ENCODE data around the gene ZDHHC9. TPM values are rescaled to one million over a fixed set of nuclear protein-coding genes. Genes with fewer than 3 reads are reported as not detected.
A peak's percentile ranks its signal among the peaks of the same experiment; 100 is the strongest.

The ZDHHC9 gene
- total and polyA plus RNA-seq, 9 of the 15 experiments (the other 6 are each of a cell fraction or from before 2014, with no cell fraction given) = 6.8 to 22.4 (median 9.1) TPM

DNA sequence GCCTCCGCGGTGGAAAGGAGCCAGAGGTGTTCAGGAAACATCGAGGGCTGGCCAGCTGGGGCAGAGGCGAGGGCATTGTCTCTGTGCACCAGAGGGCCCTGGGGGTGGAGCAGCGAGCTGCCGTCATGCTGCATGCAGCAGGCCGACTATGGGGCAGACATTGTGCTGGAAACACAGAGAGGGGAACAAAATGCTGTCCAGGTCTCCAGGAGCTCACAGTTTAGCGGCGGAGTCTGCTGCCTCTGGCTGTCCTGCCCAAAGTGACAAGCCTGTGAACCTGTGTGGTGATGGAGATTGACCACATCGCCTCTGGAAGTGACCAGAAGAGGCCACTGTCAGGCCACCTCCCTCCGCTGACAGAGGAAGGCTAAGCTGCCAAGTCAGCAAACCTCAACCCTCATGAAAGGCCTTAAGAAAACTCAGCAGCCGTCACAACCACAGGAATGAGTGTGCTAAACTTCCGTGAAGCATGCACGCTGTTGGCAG, 84.1 kb downstream of the ZDHHC9 start (continued):
- 0 out of 2 replicates have a peak, but pooled peaks have one; percentile 23 for TF ChIP-seq ETV5 (CRISPR knock-in tag; IDR thresholded peaks at IDR 0.05; ENCODE audit: low read depth)
- TF ChIP-seq, protein P1, sequence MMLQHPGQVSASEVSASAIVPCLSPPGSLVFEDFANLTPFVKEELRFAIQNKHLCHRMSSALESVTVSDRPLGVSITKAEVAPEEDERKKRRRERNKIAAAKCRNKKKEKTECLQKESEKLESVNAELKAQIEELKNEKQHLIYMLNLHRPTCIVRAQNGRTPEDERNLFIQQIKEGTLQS (IDR thresholded peaks at IDR 0.05) = no peak
- TF ChIP-seq, protein P1 (CRISPR knock-in tag; conservative IDR thresholded peaks at IDR 0.05) = no peak
- no peak for TF ChIP-seq FOXP4 (CRISPR knock-in tag; IDR thresholded peaks at IDR 0.05; ENCODE audit: borderline replicate concordance)
- no peak for TF ChIP-seq ZNF197 (CRISPR knock-in tag; IDR thresholded peaks at IDR 0.05; ENCODE audit: low read depth)
- TF ChIP-seq ESRRB (CRISPR knock-in tag; IDR thresholded peaks at IDR 0.05; ENCODE audit: borderline replicate concordance) = no peak
- no peak for TF ChIP-seq E2F3 (CRISPR knock-in tag; IDR thresholded peaks at IDR 0.05)
- TF ChIP-seq, protein P2, sequence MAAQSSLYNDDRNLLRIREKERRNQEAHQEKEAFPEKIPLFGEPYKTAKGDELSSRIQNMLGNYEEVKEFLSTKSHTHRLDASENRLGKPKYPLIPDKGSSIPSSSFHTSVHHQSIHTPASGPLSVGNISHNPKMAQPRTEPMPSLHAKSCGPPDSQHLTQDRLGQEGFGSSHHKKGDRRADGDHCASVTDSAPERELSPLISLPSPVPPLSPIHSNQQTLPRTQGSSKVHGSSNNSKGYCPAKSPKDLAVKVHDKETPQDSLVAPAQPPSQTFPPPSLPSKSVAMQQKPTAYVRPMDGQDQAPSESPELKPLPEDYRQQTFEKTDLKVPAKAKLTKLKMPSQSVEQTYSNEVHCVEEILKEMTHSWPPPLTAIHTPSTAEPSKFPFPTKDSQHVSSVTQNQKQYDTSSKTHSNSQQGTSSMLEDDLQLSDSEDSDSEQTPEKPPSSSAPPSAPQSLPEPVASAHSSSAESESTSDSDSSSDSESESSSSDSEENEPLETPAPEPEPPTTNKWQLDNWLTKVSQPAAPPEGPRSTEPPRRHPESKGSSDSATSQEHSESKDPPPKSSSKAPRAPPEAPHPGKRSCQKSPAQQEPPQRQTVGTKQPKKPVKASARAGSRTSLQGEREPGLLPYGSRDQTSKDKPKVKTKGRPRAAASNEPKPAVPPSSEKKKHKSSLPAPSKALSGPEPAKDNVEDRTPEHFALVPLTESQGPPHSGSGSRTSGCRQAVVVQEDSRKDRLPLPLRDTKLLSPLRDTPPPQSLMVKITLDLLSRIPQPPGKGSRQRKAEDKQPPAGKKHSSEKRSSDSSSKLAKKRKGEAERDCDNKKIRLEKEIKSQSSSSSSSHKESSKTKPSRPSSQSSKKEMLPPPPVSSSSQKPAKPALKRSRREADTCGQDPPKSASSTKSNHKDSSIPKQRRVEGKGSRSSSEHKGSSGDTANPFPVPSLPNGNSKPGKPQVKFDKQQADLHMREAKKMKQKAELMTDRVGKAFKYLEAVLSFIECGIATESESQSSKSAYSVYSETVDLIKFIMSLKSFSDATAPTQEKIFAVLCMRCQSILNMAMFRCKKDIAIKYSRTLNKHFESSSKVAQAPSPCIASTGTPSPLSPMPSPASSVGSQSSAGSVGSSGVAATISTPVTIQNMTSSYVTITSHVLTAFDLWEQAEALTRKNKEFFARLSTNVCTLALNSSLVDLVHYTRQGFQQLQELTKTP (IDR thresholded peaks at IDR 0.05; ENCODE audit: low read depth in 1 of 2, partially characterized antibody in 2 of 2) = no peak
- TF ChIP-seq, protein P3, sequence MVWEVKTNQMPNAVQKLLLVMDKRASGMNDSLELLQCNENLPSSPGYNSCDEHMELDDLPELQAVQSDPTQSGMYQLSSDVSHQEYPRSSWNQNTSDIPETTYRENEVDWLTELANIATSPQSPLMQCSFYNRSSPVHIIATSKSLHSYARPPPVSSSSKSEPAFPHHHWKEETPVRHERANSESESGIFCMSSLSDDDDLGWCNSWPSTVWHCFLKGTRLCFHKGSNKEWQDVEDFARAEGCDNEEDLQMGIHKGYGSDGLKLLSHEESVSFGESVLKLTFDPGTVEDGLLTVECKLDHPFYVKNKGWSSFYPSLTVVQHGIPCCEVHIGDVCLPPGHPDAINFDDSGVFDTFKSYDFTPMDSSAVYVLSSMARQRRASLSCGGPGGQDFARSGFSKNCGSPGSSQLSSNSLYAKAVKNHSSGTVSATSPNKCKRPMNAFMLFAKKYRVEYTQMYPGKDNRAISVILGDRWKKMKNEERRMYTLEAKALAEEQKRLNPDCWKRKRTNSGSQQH (CRISPR knock-in tag; IDR thresholded peaks at IDR 0.05) = no peak
- TF ChIP-seq ZNF41 (CRISPR knock-in tag; conservative IDR thresholded peaks at IDR 0.05) = no peak
- no peak for TF ChIP-seq THRB (CRISPR knock-in tag; conservative IDR thresholded peaks at IDR 0.05)
- no peak for TF ChIP-seq ZC3H4 (CRISPR knock-in tag; IDR thresholded peaks at IDR 0.05; ENCODE audit: borderline replicate concordance)
- TF ChIP-seq, protein P4, sequence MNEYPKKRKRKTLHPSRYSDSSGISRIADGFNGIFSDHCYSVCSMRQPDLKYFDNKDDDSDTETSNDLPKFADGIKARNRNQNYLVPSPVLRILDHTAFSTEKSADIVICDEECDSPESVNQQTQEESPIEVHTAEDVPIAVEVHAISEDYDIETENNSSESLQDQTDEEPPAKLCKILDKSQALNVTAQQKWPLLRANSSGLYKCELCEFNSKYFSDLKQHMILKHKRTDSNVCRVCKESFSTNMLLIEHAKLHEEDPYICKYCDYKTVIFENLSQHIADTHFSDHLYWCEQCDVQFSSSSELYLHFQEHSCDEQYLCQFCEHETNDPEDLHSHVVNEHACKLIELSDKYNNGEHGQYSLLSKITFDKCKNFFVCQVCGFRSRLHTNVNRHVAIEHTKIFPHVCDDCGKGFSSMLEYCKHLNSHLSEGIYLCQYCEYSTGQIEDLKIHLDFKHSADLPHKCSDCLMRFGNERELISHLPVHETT (CRISPR knock-in tag; conservative IDR thresholded peaks at IDR 0.05 in 1 of 2, IDR thresholded peaks at IDR 0.05 in 1 of 2) = no peak
- TF ChIP-seq KDM1A (IDR thresholded peaks at IDR 0.05) = no peak
- TF ChIP-seq POLR3A (IDR thresholded peaks at IDR 0.05; ENCODE audit: borderline replicate concordance, extremely low read depth, insufficient read depth, insufficient read length) = no peak

All from K562 (cell line).